RWPE1 (cell line): ENCODE measurements around the gene BAHCC1.

Source experiments
- CTCF ChIA-PET: fragments of 350-600 bp; sonication (Branson Sonifier 250); formaldehyde crosslinking; extraction: SDS; loops from one replicate; lab custom pipeline; 2021; lab: Yijun Ruan, JAX
- POLR2A ChIA-PET: fragments of 400-600 bp; formaldehyde crosslinking; extraction: SDS; loops from one replicate; lab custom pipeline; 2020; ENCODE audit warnings: antibody characterized with exemption; ENCODE audit not compliant: low non-redundant PET; lab: Yijun Ruan, JAX
- DNase-seq: peaks from one replicate; pipeline ENCODE4 v3.0.0; 2012; ENCODE audit warnings: low spot score
- H3K27ac ChIP-seq: fragments of 450-650 bp; 2 replicates; pipeline ENCODE4 v1.5.1; 2017
- TF ChIP-seq, protein P1 (sequence below): fragments of 450-650 bp; conservative IDR thresholded peaks from 2 replicates; pipeline ENCODE4 v1.5.1; 2017; ENCODE audit warnings: low read depth, mild to moderate bottlenecking

BAHCC1 gene

GRCh38 chr17:81445642-81446503 is 50.6 kb downstream of the BAHCC1 start:
- DNase-seq, result no peak
- TF ChIP-seq, protein P1, sequence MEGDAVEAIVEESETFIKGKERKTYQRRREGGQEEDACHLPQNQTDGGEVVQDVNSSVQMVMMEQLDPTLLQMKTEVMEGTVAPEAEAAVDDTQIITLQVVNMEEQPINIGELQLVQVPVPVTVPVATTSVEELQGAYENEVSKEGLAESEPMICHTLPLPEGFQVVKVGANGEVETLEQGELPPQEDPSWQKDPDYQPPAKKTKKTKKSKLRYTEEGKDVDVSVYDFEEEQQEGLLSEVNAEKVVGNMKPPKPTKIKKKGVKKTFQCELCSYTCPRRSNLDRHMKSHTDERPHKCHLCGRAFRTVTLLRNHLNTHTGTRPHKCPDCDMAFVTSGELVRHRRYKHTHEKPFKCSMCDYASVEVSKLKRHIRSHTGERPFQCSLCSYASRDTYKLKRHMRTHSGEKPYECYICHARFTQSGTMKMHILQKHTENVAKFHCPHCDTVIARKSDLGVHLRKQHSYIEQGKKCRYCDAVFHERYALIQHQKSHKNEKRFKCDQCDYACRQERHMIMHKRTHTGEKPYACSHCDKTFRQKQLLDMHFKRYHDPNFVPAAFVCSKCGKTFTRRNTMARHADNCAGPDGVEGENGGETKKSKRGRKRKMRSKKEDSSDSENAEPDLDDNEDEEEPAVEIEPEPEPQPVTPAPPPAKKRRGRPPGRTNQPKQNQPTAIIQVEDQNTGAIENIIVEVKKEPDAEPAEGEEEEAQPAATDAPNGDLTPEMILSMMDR, result no peak
- CTCF ChIA-PET, result no interaction called here
- POLR2A ChIA-PET, result interaction anchor here (0.6 kb wide), 1 partner anchor 103 kb away, joined by 4 read pairs; no protein-coding TSS in a partner anchor
- H3K27ac ChIP-seq, result no peak overlapping the region

- TF ChIP-seq, protein P1, result no peak
- no peak for DNase-seq
- POLR2A ChIA-PET, result no interaction called here
- CTCF ChIA-PET, result interaction anchor here (0.6 kb wide), 1 partner anchor 104 kb away, joined by 4 read pairs; no protein-coding TSS in a partner anchor
- H3K27ac ChIP-seq, result no peak overlapping the region
Measured at GRCh38 chr17:81447331-81447933, 52.2 kb downstream of the BAHCC1 start.

GRCh38 chr17:81448442-81448841 is 53.2 kb downstream of the BAHCC1 start:
- TF ChIP-seq, protein P1, result no peak
- POLR2A ChIA-PET, result no interaction called here
- CTCF ChIA-PET, result no interaction called here
- H3K27ac ChIP-seq, result no peak overlapping the region
- DNase-seq, result no peak

DNA sequence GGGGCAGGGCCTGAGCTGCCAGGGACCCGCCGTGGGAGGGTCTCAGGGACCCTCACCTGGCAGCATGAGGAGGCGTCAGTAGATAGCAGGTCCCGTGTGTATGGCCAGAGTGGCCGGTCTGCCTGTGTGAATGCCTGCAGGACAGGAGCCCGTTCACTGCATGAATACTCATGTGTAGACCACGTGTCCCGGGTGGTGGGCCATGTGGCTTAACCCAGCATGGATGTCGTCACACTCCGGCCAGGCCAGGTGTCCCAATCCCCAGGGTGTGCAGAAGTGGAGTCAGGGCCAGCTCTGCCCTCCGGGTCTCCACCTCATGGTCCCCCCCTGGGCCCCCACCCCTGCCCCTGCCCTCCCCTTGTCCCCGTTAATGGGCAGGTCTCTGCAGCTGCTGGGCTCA is 53.7 kb downstream of the BAHCC1 start:
- no peak overlapping the region for H3K27ac ChIP-seq
- ChIA-PET CTCF (no interaction called here), POLR2A (no interaction called here)
- TF ChIP-seq, protein P1, result no peak
- DNase-seq, result no peak

- TF ChIP-seq, protein P1, result no peak
- ChIA-PET POLR2A (no interaction called here), CTCF (no interaction called here)
- DNase-seq, result no peak
- no peak overlapping the region for H3K27ac ChIP-seq
Measured at GRCh38 chr17:81449351-81449750, 54.1 kb downstream of the BAHCC1 start.

- TF ChIP-seq, protein P1, result no peak
- no peak for DNase-seq
- no peak overlapping the region for H3K27ac ChIP-seq
- ChIA-PET POLR2A (no interaction called here), CTCF (interaction anchor here (0.6 kb wide), 1 partner anchor 37 kb away, joined by 4 read pairs; no protein-coding TSS in a partner anchor)
Measured at GRCh38 chr17:81451823-81452222, 56.6 kb downstream of the BAHCC1 start.
